DND-41 (cell line): Measurements from ENCODE around the gene RAD18.

Experiments
- CTCF ChIP-seq: IDR thresholded peaks from 2 replicates; pipeline ENCODE4 v1.5.1; 2012; ENCODE audit warnings: borderline replicate concordance, low read length, moderate library complexity, mild to moderate bottlenecking; ENCODE audit not compliant: poor library complexity, severe bottlenecking; ENCODE audit errors: extremely low read depth
- EZH2 ChIP-seq: IDR thresholded peaks from 3 replicates; pipeline ENCODE4 v1.6.1; 2012; ENCODE audit warnings: borderline replicate concordance, low read depth, mild to moderate bottlenecking, moderate library complexity, low read length, inconsistent platforms; ENCODE audit not compliant: severe bottlenecking

- TF ChIP-seq CTCF (no peak), EZH2 (no peak)
Observed at GRCh38 chr3:8899876-8900460, 63.3 kb downstream of the RAD18 start.
